ENCODE measurements around the gene ITPR1.

- TF ChIP-seq EZH2 (IDR thresholded peaks at IDR 0.05; ENCODE audit: insufficient read depth, poor library complexity, severe bottlenecking) (no peak), EZH2phosphoT487 (IDR thresholded peaks at IDR 0.05; ENCODE audit: insufficient read depth, low read depth) (no peak)
Observed at GRCh38 chr3:4655145-4656045, 162.2 kb downstream of the ITPR1 start.
